HG02571 (cell line): Measurements from ENCODE around the gene R3HCC1L.

Experiments
- ATAC-seq: cut with Tn5 transposase; IDR thresholded peaks from one replicate; pipeline ENCODE4 v1.9.1; 2021; ENCODE audit warnings: mild to moderate bottlenecking, moderate library complexity; ENCODE audit not compliant: unreplicated experiment

The R3HCC1L gene

GRCh38 chr10:98257961-98258360 is 123.5 kb downstream of the R3HCC1L start:
- ATAC-seq: no peak

DNA sequence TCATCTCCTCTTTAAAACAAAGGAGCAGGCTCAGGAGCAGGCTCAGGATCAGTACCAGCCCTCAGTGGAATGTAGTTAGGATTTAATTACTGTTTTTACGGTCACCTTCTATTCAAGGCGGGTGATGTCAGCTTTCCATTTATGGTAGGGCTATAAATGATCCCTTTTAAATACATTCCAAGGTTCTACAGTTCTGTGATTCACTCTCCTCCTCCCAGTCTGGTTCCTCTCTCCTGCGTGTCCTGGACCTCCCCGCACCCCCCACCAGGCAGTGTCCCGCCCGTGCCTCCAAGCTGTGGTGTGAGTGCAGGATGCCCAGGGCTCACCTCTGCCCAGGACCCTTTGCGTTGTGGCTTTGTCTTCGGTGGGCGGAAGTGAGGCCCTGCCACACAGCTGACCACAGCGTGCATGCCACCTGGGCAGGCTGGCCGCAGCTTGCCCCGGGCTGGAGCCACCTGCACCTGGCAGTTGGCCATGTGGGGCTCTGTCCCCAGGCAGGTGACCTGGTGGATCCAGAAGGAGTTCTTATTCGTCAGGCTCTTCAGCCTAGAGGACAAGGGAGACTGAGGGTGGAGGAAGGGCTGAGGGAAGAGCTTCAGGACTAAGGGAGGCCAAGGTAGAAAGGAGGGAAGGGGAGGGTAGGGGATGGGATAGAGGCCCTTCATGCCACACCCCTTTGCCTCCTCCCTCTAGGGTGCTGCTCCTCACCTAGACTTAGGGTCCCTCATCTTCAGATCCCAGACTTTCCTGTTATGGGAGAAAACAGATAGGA is 124.4 kb downstream of the R3HCC1L start:
- no peak for ATAC-seq

- ATAC-seq: no peak
Measured at GRCh38 chr10:98259606-98260315, 125.3 kb downstream of the R3HCC1L start.

DNA sequence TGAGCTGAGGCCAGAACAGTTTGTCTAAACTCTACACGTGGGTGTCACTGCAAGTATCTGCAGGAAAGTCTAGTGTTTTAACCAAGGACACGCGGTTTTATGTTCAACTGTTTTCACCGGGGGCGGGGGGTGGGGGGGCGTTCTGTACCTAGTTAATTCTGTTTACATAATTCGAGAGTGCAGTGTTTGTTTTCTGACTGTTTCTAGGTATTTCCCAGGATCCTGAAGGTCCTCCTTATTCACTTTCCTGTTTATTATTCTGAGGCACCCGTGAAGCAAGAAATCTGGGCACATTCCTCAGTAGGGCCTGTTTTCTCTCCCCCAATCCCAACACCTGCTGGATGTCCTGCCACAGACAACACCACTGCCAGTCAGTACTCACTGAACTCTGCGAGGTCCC is 125.9 kb downstream of the R3HCC1L start:
- ATAC-seq: no peak

DNA sequence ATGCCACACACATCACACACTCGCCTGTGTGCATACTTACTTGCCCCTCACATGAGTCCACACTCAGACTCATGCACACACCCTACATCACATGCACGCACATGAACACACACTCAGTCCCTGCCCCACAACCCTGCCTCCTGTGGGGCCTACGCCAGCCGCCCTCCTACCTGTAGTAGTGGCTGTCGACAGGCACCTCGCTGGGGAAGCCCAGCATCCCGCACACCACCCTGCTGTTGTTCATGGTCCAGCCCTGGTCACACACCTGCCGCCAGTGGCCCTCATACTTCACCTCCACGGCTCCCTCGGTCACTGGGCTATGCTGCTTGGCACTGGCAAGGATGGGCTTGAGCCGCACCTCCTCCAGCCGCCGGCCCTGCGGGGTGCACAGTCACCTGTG is 126.3 kb downstream of the R3HCC1L start:
- ATAC-seq: no peak

GRCh38 chr10:98261436-98262277 is 127.2 kb downstream of the R3HCC1L start:
- ATAC-seq: no peak

- ATAC-seq: no peak
Measured at GRCh38 chr10:98262571-98262970, 128.1 kb downstream of the R3HCC1L start.

- no peak for ATAC-seq
Measured at GRCh38 chr10:98263088-98263487, 128.6 kb downstream of the R3HCC1L start.

GRCh38 chr10:98264378-98265065 is 130.1 kb downstream of the R3HCC1L start:
- no peak for ATAC-seq

DNA sequence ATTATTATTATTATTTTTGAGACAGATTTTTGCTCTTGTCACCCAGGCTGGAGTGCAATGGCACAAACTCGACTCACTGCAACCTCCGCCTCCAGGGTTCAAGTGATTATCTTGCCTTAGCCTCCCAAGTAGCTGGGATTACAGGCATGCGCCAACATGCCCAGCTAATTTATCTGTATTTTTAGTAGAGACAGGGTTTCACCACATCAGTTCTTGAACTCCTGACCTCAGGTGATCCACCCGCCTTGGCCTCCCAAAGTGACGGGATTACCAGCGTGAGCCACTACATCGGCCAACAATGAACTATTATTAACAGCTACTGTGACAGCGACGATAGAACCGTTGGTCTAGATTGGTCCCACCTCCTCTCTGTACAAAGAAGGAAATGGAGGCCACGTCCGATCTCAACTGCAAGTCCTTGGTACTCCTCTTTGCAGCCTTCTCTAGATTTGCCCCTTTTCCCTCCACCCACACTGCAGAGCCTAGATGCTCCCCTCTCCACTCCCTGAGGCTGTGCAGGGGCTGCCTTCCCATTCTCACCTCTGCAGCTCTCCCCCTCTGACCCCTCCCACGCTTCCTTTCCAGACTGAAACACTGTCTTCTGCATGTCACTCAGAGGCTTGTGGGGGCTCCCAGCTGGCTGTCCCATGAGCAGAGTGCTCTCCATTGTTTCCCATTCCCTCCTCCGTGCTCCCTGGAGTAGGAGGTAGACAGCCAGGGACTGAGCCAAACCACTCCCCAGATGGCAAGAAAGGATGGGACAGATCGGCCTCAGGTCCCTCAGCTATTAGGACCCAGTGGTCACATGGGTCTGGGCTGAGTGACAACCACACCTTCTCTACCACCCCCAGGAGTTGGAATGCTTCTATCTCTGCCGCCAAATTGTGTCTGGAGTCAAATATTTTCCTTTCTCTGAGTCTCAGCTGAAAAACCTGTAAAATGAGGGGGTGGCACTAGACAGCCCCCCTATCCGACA is 131.2 kb downstream of the R3HCC1L start:
- ATAC-seq: no peak

- no peak for ATAC-seq
Measured at GRCh38 chr10:98266647-98267046, 132.2 kb downstream of the R3HCC1L start.

DNA sequence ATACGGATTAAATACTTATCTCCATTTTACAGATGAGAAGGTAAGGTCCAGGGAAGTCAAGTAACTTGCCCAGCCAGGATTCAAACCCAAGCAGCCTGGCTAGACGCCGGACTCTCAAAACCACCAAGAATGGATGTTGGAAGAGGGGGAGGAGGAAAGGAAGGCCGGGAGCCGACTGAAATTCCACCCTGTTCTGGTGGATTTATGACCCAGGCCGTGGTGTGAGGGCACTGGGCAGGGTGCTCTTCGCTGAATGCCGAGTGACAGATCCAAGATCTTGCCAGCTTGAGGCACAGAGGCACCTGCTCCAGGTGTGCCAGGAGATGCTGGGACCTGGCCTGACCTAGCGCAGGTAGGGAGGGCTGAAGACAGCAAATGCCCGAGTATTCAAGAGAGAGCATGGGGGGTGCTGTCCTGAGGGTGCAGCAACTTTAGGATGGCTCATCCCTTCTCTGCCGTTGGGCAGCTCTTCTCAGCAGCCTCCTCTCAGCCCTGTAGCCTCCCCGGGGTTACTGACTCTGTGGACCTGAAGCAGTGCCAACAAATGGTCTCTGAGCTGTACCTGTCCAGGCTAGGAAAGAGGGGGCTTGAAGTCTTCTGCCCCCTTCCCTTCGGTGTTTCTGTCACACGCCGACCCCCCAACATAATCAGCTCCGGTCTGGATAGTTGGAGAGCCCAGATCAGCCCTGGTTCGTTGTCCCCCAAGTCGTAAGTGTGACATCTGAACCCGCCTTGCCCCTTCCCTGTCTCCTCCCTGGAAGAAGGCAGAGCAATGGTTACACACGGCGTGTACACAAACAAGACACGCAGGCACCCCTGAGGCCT is 132.8 kb downstream of the R3HCC1L start:
- ATAC-seq: no peak

DNA sequence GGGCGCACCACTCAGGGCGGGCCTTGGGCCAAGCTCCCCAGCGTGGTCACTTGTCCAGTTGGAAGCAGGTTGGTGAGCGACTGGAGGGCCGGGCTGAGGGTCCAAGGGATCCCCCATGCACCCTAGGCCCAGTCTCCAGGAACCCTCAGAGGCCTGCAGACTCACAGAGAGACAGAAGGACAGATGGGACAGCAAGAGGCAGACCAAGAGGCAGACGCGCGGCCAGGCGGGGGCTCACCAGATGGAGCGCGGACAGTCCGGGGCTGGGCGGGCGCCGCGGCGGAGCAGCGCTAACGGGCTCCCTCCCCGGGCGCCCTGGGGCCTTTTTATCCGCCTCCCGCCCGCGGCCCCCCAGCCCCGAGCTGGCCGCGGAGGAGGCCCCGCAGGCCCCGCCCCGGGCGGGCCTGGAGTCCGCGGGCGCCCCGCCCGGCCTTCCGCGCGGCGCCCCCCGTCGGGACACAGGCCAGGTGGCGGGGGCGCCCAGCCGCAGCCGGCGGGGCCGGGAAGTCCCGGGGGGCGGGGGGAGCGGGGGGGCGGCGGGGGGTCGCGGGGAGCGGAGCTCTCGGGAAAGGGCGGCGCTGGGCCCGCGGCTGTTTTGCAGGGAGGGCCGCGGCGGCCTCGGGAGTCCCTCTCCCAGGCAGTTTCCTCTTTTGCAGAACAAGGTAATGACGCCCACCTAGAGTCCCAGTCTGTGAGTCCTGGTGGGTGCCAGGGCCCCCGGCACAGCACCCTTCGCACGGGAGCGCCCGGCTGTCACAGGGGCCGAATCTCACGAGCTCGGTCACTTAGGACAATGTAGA is 133.6 kb downstream of the R3HCC1L start, which contains the start of gene LOXL4:
Gene LOXL4 (minus strand): TSS at position 301 of the 800 bp plus-strand sequence. CDS start 5,175 bp downstream, outside the sequence.
- ATAC-seq: no peak

GRCh38 chr10:98268694-98269431 is 134.4 kb downstream of the R3HCC1L start:
- no peak for ATAC-seq

GRCh38 chr10:98269435-98269912 is 135.0 kb downstream of the R3HCC1L start:
- no peak for ATAC-seq

DNA sequence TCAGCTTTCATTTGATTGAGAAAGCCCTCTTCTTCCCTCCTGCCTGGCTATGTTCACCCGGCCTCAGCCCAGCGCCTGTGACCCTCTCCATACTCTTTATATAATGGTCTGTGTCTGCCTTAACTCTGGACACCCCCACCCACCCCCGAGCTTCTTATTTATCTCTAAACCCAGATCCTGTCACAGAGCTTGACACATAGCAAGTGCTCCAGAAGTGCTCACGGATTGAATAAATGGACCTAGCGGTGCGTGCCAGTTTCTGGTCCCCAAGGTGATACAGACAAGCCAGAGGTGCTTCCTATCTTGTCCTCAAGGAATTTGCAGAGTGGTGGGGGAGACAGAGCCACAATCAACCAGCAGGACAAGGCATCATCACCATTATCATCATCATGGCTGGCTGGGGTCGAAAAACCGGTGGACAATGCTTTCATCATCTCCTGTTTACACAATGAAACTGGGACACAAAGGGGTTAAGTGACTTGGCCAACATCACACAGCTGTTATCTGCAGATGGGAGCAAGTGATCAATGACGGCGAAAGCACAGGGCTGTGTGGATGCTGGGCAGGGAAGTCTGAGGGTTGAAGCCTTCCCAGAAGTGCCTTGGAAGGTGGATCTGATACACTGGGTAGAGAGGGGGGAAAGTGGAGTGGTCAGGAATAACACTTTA is 135.8 kb downstream of the R3HCC1L start:
- ATAC-seq: no peak

GRCh38 chr10:98270786-98271185 is 136.3 kb downstream of the R3HCC1L start:
- ATAC-seq: no peak
